ENCODE results near the gene CDK19. TPM values are rescaled to one million over a fixed set of nuclear protein-coding genes. Genes with fewer than 3 reads are reported as not detected.

CDK19 gene
- total RNA-seq, 1 donor from 2014 or later = 21.8 TPM

DNA sequence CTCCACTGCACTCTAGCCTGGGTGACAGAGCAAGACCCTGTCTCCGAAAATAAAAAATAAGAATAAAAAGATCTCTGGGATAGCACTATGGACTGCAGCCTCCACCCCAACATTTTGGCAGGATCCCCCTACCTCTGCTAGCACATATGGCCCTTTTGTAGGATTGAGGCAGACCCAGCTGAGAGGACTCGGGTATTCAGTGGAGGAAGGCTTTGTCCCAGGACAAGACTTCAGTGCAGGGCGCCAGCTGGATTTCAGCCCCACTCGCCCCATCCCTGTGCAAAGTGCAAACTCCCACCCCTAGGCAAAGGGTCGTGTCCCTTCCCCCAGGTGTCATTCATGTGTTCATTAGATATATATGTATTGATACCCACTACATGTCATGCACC lies 254.3 kb downstream of the CDK19 start:
- Histone ChIP-seq H2AFZ (ENCODE audit: low read depth, low read length) (no peak overlapping the region), H3K36me3 (ENCODE audit: insufficient read depth, low read length) (no peaks in the 10 kb centered on the region), H3K4me1 (ENCODE audit: insufficient read depth, low read length) (no peaks in the 10 kb centered on the region), H3K9me3 (ENCODE audit: insufficient read depth, low read depth, low read length) (peaks cover 2% of the 10 kb centered on the region), H3K4me2 (ENCODE audit: low read length) (no peak overlapping the region), H3K79me2 (ENCODE audit: insufficient read depth, low read length) (no peaks in the 10 kb centered on the region), H3K4me3 (ENCODE audit: insufficient read depth, low read depth, low read length) (no peak overlapping the region), H3K27ac (ENCODE audit: low read depth, low read length) (no peak overlapping the region), H3K9ac (ENCODE audit: low read length) (no peak overlapping the region), H3K27me3 (ENCODE audit: insufficient read depth, low read length) (no peaks in the 10 kb centered on the region), H4K20me1 (ENCODE audit: insufficient read depth, low read length) (no peaks in the 10 kb centered on the region)
- DNase-seq (ENCODE audit: low read depth) (no peak), FAIRE-seq (no peak)
- H3K27ac Mint-ChIP-seq (ENCODE audit: unreplicated experiment) = no peak overlapping the region
- TF ChIP-seq EZH2 (IDR thresholded peaks at IDR 0.05; ENCODE audit: insufficient read depth, low read length) = no peak
- TF ChIP-seq, protein P1, sequence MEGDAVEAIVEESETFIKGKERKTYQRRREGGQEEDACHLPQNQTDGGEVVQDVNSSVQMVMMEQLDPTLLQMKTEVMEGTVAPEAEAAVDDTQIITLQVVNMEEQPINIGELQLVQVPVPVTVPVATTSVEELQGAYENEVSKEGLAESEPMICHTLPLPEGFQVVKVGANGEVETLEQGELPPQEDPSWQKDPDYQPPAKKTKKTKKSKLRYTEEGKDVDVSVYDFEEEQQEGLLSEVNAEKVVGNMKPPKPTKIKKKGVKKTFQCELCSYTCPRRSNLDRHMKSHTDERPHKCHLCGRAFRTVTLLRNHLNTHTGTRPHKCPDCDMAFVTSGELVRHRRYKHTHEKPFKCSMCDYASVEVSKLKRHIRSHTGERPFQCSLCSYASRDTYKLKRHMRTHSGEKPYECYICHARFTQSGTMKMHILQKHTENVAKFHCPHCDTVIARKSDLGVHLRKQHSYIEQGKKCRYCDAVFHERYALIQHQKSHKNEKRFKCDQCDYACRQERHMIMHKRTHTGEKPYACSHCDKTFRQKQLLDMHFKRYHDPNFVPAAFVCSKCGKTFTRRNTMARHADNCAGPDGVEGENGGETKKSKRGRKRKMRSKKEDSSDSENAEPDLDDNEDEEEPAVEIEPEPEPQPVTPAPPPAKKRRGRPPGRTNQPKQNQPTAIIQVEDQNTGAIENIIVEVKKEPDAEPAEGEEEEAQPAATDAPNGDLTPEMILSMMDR (IDR thresholded peaks at IDR 0.05; ENCODE audit: insufficient read depth, low read depth, low read length) = no peak
- H3K9me3 Mint-ChIP-seq (ENCODE audit: unreplicated experiment) = peaks cover 10% of the 10 kb centered on the region
- no peaks in the 10 kb centered on the region for H3K36me3 Mint-ChIP-seq (ENCODE audit: low read depth, unreplicated experiment)
- H3K4me3 Mint-ChIP-seq (ENCODE audit: unreplicated experiment) = no peak overlapping the region
- no peaks in the 10 kb centered on the region for H3K4me1 Mint-ChIP-seq (ENCODE audit: low read depth, unreplicated experiment)
- peaks cover 2% of the 10 kb centered on the region for H3K27me3 Mint-ChIP-seq (ENCODE audit: low read depth, unreplicated experiment)

- Mint-ChIP-seq H3K36me3 (ENCODE audit: low read depth, unreplicated experiment) (no peaks in the 10 kb centered on the region), H3K9me3 (ENCODE audit: unreplicated experiment) (peaks cover 10% of the 10 kb centered on the region), H3K27ac (ENCODE audit: unreplicated experiment) (no peak overlapping the region), H3K4me3 (ENCODE audit: unreplicated experiment) (no peak overlapping the region), H3K4me1 (ENCODE audit: low read depth, unreplicated experiment) (no peaks in the 10 kb centered on the region), H3K27me3 (ENCODE audit: low read depth, unreplicated experiment) (peaks cover 2% of the 10 kb centered on the region)
- Histone ChIP-seq H3K4me1 (ENCODE audit: insufficient read depth, low read length) (no peaks in the 10 kb centered on the region), H3K9me3 (ENCODE audit: insufficient read depth, low read depth, low read length) (peaks cover 2% of the 10 kb centered on the region), H3K36me3 (ENCODE audit: insufficient read depth, low read length) (no peaks in the 10 kb centered on the region), H3K27me3 (ENCODE audit: insufficient read depth, low read length) (no peaks in the 10 kb centered on the region), H3K4me3 (ENCODE audit: insufficient read depth, low read depth, low read length) (no peak overlapping the region), H3K27ac (ENCODE audit: low read depth, low read length) (no peak overlapping the region), H3K4me2 (ENCODE audit: low read length) (no peak overlapping the region), H3K9ac (ENCODE audit: low read length) (no peak overlapping the region), H2AFZ (ENCODE audit: low read depth, low read length) (no peak overlapping the region), H4K20me1 (ENCODE audit: insufficient read depth, low read length) (no peaks in the 10 kb centered on the region), H3K79me2 (ENCODE audit: insufficient read depth, low read length) (no peaks in the 10 kb centered on the region)
- TF ChIP-seq EZH2 (IDR thresholded peaks at IDR 0.05; ENCODE audit: insufficient read depth, low read length) = no peak
- TF ChIP-seq, protein P1 (IDR thresholded peaks at IDR 0.05; ENCODE audit: insufficient read depth, low read depth, low read length) = no peak
- no peak for DNase-seq (ENCODE audit: low read depth)
- FAIRE-seq = no peak
Measured at GRCh38 chr6:110560239-110561007, 254.8 kb downstream of the CDK19 start.

Other genes starting within 250 kb of the CDK19 start
- gene AMD1, start 59.3 kb upstream of the CDK19 start, total RNA-seq = 67.1 and 71.6 TPM in 2 replicates
- 105 and 116 TPM in 2 replicates for gene GTF3C6, start 143.2 kb upstream of the CDK19 start, total RNA-seq
- gene RPF2, start 166.6 kb upstream of the CDK19 start, total RNA-seq = 30.5 and 31.3 TPM in 2 replicates

All from astrocyte (in vitro differentiated cells and primary cell).